SU-DHL-6 (cell line): ENCODE measurements around the gene MAGEA6.

Experiments used
- EZH2phosphoT487 ChIP-seq: fragments of 200-600 bp; sonication (generic), shearing (Covaris generic); conservative IDR thresholded peaks from 2 replicates; pipeline ENCODE4 v1.6.1; 2018; ENCODE audit warnings: mild to moderate bottlenecking, antibody characterized with exemption, low read length, moderate library complexity, mixed read lengths
- TF ChIP-seq, protein P1 (sequence below): fragments of 200-600 bp; sonication (generic); IDR thresholded peaks from one replicate; pipeline ENCODE4 v1.5.1; 2017; ENCODE audit warnings: antibody characterized with exemption, mild to moderate bottlenecking, low read length, moderate library complexity; ENCODE audit not compliant: insufficient read depth, poor library complexity, severe bottlenecking

DNA sequence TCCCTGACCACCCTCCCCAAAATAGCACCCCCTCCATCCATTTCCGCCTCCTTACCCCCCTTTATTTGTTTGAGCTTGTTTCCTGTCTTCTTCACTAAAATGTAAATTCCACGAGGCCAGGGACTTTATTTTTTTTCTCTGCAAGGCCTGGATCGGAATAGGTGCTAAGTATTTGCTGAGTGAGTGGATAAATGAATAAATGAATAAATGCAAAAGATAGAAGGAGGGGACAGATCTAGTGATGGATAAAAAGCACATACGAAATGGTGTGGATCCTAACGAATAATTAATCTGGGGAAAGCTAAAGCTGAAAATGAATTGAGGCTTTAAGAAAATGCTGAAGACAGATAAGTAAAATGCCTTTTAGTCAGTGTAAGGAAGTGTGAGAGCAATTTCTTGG, 48.9 kb upstream of the MAGEA6 start:
- TF ChIP-seq, protein P1, sequence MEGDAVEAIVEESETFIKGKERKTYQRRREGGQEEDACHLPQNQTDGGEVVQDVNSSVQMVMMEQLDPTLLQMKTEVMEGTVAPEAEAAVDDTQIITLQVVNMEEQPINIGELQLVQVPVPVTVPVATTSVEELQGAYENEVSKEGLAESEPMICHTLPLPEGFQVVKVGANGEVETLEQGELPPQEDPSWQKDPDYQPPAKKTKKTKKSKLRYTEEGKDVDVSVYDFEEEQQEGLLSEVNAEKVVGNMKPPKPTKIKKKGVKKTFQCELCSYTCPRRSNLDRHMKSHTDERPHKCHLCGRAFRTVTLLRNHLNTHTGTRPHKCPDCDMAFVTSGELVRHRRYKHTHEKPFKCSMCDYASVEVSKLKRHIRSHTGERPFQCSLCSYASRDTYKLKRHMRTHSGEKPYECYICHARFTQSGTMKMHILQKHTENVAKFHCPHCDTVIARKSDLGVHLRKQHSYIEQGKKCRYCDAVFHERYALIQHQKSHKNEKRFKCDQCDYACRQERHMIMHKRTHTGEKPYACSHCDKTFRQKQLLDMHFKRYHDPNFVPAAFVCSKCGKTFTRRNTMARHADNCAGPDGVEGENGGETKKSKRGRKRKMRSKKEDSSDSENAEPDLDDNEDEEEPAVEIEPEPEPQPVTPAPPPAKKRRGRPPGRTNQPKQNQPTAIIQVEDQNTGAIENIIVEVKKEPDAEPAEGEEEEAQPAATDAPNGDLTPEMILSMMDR, result no peak
- TF ChIP-seq EZH2phosphoT487, result no peak
